Stomach (tissue), 4 donors: ENCODE measurements around the gene PPP3R1.

ENCODE experiments used
- EP300 ChIP-seq: sonication (generic); formaldehyde crosslinking; IDR thresholded peaks from one replicate; pipeline ENCODE4 v1.6.1; 2017; ENCODE audit warnings: antibody characterized with exemption
- TF ChIP-seq, protein P1 (sequence below), 7 experiments: fragments of 450-650 bp in 4 of 7; fragments of 200-600 bp in 3 of 7; sonication (generic) in 3 of 7; IDR thresholded peaks; one replicate each; pipeline ENCODE4 v1.5.1; 2016 to 2019; ENCODE audit warnings: antibody characterized with exemption in 7 of 7, control low read depth in 2 of 7, mild to moderate bottlenecking in 1 of 7

GRCh38 chr2:68188831-68189230 lies 63.5 kb downstream of the PPP3R1 start:
- TF ChIP-seq, protein P1, sequence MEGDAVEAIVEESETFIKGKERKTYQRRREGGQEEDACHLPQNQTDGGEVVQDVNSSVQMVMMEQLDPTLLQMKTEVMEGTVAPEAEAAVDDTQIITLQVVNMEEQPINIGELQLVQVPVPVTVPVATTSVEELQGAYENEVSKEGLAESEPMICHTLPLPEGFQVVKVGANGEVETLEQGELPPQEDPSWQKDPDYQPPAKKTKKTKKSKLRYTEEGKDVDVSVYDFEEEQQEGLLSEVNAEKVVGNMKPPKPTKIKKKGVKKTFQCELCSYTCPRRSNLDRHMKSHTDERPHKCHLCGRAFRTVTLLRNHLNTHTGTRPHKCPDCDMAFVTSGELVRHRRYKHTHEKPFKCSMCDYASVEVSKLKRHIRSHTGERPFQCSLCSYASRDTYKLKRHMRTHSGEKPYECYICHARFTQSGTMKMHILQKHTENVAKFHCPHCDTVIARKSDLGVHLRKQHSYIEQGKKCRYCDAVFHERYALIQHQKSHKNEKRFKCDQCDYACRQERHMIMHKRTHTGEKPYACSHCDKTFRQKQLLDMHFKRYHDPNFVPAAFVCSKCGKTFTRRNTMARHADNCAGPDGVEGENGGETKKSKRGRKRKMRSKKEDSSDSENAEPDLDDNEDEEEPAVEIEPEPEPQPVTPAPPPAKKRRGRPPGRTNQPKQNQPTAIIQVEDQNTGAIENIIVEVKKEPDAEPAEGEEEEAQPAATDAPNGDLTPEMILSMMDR (IDR thresholded peaks at IDR 0.05) = no peak
- no peak for TF ChIP-seq EP300
